Thyroid gland (tissue), 4 donors: ENCODE results near the gene CATSPER1. TPM values are rescaled to one million over a fixed set of nuclear protein-coding genes. Genes with fewer than 3 reads are reported as not detected.

ENCODE experiments used
- DNase-seq, 2 donors: peaks; one replicate each; pipeline ENCODE4 v3.0.0-alpha.2; 2019
- H3K27ac ChIP-seq, 3 donors: fragments of 200-600 bp; sonication (generic); 1 replicate in 2 of 3; 2 replicates in 1 of 3; pipeline ENCODE4 v1.5.1; 2016 to 2019; ENCODE audit warnings: mild to moderate bottlenecking in 1 of 3, moderate library complexity in 1 of 3
- H3K27me3 ChIP-seq: fragments of 200-600 bp; sonication (generic); one replicate; pipeline ENCODE4 v1.5.1; 2019
- H3K36me3 ChIP-seq, 2 donors: fragments of 200-600 bp; sonication (generic); one replicate each; pipeline ENCODE4 v1.5.1; 2016 to 2019
- H3K4me1 ChIP-seq, 2 donors: fragments of 200-600 bp; sonication (generic); one replicate each; pipeline ENCODE4 v1.5.1; 2017 to 2019
- H3K4me3 ChIP-seq, 3 donors: fragments of 200-600 bp; sonication (generic); replicated peaks in 1 of 3; 1 replicate in 2 of 3; 2 replicates in 1 of 3; pipeline ENCODE4 v1.5.1; 2016; ENCODE audit warnings: mild to moderate bottlenecking in 1 of 3
- H3K9me3 ChIP-seq: fragments of 200-600 bp; sonication (generic); one replicate; pipeline ENCODE4 v1.5.1; 2017
- POLR2A ChIP-seq, 2 donors: fragments of 450-650 bp; IDR thresholded peaks; one replicate each; pipeline ENCODE4 v1.6.1; 2017; ENCODE audit warnings: antibody characterized with exemption in 2 of 2, mild to moderate bottlenecking in 2 of 2, moderate library complexity in 1 of 2
- WGBS, 2 donors: methylation state at CpG; one replicate each; pipeline ENCODE4 v1.1.5; 2017; 5-methylcytosine and 5-hydroxymethylcytosine counted together
- intact Hi-C: fragments of 100-400 bp; cut with DNase I; formaldehyde crosslinking; loops from one replicate; pipeline ENCODE4 v1.15.1; 2023
- total RNA-seq, 4 donors: library from RNA; depleted of rRNA; stranded (reverse); fragments of >200 nt; gene quantifications; one replicate each; pipeline ENCODE4 v1.2.3, GENCODE V29; 2016
- TF ChIP-seq, protein P1 (sequence below), 6 experiments: fragments of 200-600 bp in 3 of 6; fragments of 450-650 bp in 3 of 6; sonication (generic) in 3 of 6; IDR thresholded peaks; one replicate each; pipeline ENCODE4 v1.5.1; 2016 to 2019; ENCODE audit warnings: antibody characterized with exemption in 6 of 6, mild to moderate bottlenecking in 2 of 6, inconsistent platforms in 1 of 6, moderate library complexity in 1 of 6

The CATSPER1 gene
- total RNA-seq, 4 donors from 2014 or later, result not detected

- H3K27me3 ChIP-seq, result no peaks in the 10 kb centered on the region
- H3K27ac ChIP-seq, result no peak overlapping the region
- no peak overlapping the region for H3K4me3 ChIP-seq
- TF ChIP-seq, protein P1, sequence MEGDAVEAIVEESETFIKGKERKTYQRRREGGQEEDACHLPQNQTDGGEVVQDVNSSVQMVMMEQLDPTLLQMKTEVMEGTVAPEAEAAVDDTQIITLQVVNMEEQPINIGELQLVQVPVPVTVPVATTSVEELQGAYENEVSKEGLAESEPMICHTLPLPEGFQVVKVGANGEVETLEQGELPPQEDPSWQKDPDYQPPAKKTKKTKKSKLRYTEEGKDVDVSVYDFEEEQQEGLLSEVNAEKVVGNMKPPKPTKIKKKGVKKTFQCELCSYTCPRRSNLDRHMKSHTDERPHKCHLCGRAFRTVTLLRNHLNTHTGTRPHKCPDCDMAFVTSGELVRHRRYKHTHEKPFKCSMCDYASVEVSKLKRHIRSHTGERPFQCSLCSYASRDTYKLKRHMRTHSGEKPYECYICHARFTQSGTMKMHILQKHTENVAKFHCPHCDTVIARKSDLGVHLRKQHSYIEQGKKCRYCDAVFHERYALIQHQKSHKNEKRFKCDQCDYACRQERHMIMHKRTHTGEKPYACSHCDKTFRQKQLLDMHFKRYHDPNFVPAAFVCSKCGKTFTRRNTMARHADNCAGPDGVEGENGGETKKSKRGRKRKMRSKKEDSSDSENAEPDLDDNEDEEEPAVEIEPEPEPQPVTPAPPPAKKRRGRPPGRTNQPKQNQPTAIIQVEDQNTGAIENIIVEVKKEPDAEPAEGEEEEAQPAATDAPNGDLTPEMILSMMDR (IDR thresholded peaks at IDR 0.05), result no peak
- TF ChIP-seq POLR2A (IDR thresholded peaks at IDR 0.05), result no peak
- no peak for DNase-seq
- H3K36me3 ChIP-seq, result peaks cover 11 to 15% of the 10 kb centered on the region in 2 donors
- no peaks in the 10 kb centered on the region for H3K9me3 ChIP-seq
- intact Hi-C loops, result loop anchor here (10.0 kb wide), 1 partner anchor 268 kb away; the partner anchor contains the start of gene KAT5
- no peaks in the 10 kb centered on the region for H3K4me1 ChIP-seq
- 76 to 84% methylated on average over 19 to 21 of the region's 22 CpGs for WGBS, 2 donors
Measured at GRCh38 chr11:65982824-65983588, 43.3 kb downstream of the CATSPER1 start.

- DNase-seq, result no peak
- 80 to 83% methylated on average over 11 to 14 of the region's 16 CpGs for WGBS, 2 donors
- Histone ChIP-seq H3K4me3 (no peak overlapping the region), H3K27ac (no peak overlapping the region), H3K4me1 (no peaks in the 10 kb centered on the region), H3K27me3 (no peaks in the 10 kb centered on the region), H3K36me3 (peaks cover 19 to 23% of the 10 kb centered on the region in 2 donors), H3K9me3 (no peaks in the 10 kb centered on the region)
- TF ChIP-seq, protein P1 (IDR thresholded peaks at IDR 0.05), result no peak
- TF ChIP-seq POLR2A (IDR thresholded peaks at IDR 0.05), result no peak
- intact Hi-C loops, result loop anchor here (10.0 kb wide), 1 partner anchor 267 kb away; the partner anchor contains the start of gene KAT5
Measured at GRCh38 chr11:65981972-65982823, 44.1 kb downstream of the CATSPER1 start.

GRCh38 chr11:65981101-65981740, 45.1 kb downstream of the CATSPER1 start:
- intact Hi-C loops, result loop anchor here (10.0 kb wide), 1 partner anchor 266 kb away; the partner anchor contains the start of gene KAT5
- TF ChIP-seq POLR2A (IDR thresholded peaks at IDR 0.05), result no peak
- TF ChIP-seq, protein P1 (IDR thresholded peaks at IDR 0.05), result no peak
- Histone ChIP-seq H3K4me3 (no peak overlapping the region), H3K9me3 (no peaks in the 10 kb centered on the region), H3K36me3 (peaks cover 28 to 32% of the 10 kb centered on the region in 2 donors), H3K4me1 (no peaks in the 10 kb centered on the region), H3K27me3 (no peaks in the 10 kb centered on the region), H3K27ac (no peak overlapping the region)
- WGBS, 2 donors, result 66 to 80% methylated on average over 7 to 8 of the region's 12 CpGs
- no peak for DNase-seq

- WGBS, 2 donors, result 85 to 90% methylated on average over 8 to 10 of the region's 10 CpGs
- H3K36me3 ChIP-seq, result peaks cover 28 to 32% of the 10 kb centered on the region in 2 donors
- TF ChIP-seq, protein P1 (IDR thresholded peaks at IDR 0.05), result no peak
- TF ChIP-seq POLR2A (IDR thresholded peaks at IDR 0.05), result no peak
- no peaks in the 10 kb centered on the region for H3K4me1 ChIP-seq
- H3K4me3 ChIP-seq, result no peak overlapping the region
- intact Hi-C loops, result no loop called here
- no peaks in the 10 kb centered on the region for H3K9me3 ChIP-seq
- H3K27ac ChIP-seq, result no peak overlapping the region
- no peak for DNase-seq
- H3K27me3 ChIP-seq, result no peaks in the 10 kb centered on the region
Measured at GRCh38 chr11:65979261-65979759, 47.0 kb downstream of the CATSPER1 start.
